ENCODE data around the gene NKD2.

GRCh38 chr5:1033606-1034420, 25.2 kb downstream of the NKD2 start:
- TF ChIP-seq CTCF (IDR thresholded peaks at IDR 0.05; ENCODE audit: insufficient read depth, low read length, poor library complexity, severe bottlenecking) (no peak), EZH2phosphoT487 (conservative IDR thresholded peaks at IDR 0.05; ENCODE audit: low read length) (no peak)
